Psoas muscle (tissue), 8 donors: ENCODE measurements around the gene POU3F1. TPM values are rescaled to one million over a fixed set of nuclear protein-coding genes. Genes with fewer than 3 reads are reported as not detected.

Source experiments
- ATAC-seq, 4 donors: fragments of 200-7000 bp; cut with Tn5 transposase; one replicate each; pipeline ENCODE4 v1.9.1; 2020; ENCODE audit warnings: moderate library complexity in 3 of 4, mild to moderate bottlenecking in 2 of 4
- DNase-seq, 2 donors: peaks; one replicate each; pipeline ENCODE4 v3.0.0-alpha.2; 2020
- H3K27ac ChIP-seq: fragments of 200-600 bp; one replicate; pipeline ENCODE4 v1.8.0; 2022
- H3K27me3 ChIP-seq, 3 donors: fragments of 200-600 bp in 1 of 3; one replicate each; pipeline versions ENCODE4 v1.6.1 to v1.8.0; 2013 to 2022; ENCODE audit warnings: low read length in 2 of 3, mild to moderate bottlenecking in 2 of 3, moderate library complexity in 1 of 3; ENCODE audit not compliant: insufficient read depth in 3 of 3
- H3K36me3 ChIP-seq, 2 donors: fragments of 200-600 bp in 1 of 2; one replicate each; pipeline versions ENCODE4 v1.6.1 to v1.8.0; 2013 to 2022; ENCODE audit warnings: low read depth in 1 of 2, mild to moderate bottlenecking in 1 of 2, moderate library complexity in 1 of 2; ENCODE audit not compliant: insufficient read depth in 1 of 2
- H3K4me1 ChIP-seq: fragments of 200-600 bp; one replicate; pipeline ENCODE4 v1.8.0; 2022
- H3K4me3 ChIP-seq: fragments of 200-600 bp; one replicate; pipeline ENCODE4 v1.8.0; 2022; ENCODE audit warnings: mild to moderate bottlenecking
- H3K9me3 ChIP-seq: fragments of 200-600 bp; one replicate; pipeline ENCODE4 v1.8.0; 2022
- WGBS, 3 donors: extraction: QIAGEN DNeasy Blood & Tissue Kit; methylation state at CpG; one replicate each; pipeline versions ENCODE4 v1.1.6 to v1.1.7; 2013; 5-methylcytosine and 5-hydroxymethylcytosine counted together
- intact Hi-C, 2 donors: fragments of 100-400 bp; cut with DNase I; formaldehyde crosslinking; loops; one replicate each; pipeline versions ENCODE4 v1.11.0 to v1.14.2; 2022
- long read RNA-seq, 2 donors: library from polyadenylated mRNA; unstranded; transcript quantifications; one replicate each; pipeline ENCODE4 v2.0.0, GENCODE V29; 2021
- polyA plus RNA-seq, 3 donors: library from polyadenylated mRNA; stranded (reverse); fragments of 200-250 nt; gene quantifications; one replicate each; pipeline ENCODE4 v1.2.3, GENCODE V29; 2013
- total RNA-seq, 4 donors: library from RNA; stranded (reverse); fragmentation: NEBNext Ultra II Directional in 2 of 4; extraction: Animal tissue kit (Norgen Biotek cat#: 25700) in 2 of 4; gene quantifications; one replicate each; pipeline versions ENCODE4 v1.2.1 to v1.2.4, GENCODE V29; 2021 to 2023
- TF ChIP-seq, protein P1 (sequence below): fragments of 200-600 bp; IDR thresholded peaks from one replicate; pipeline ENCODE4 v1.8.0; 2022; ENCODE audit warnings: antibody characterized with exemption
- donor health status: healthy with polysubstance abuse.
- donor health status: DM: no; HTN: no; CAD: no; lungs with moderate emphysema.
- donor health status: Bipolar disorder and iron deficiency.
- donor health status: healthy.
- donor health status: DM: yes; HTN: yes; CAD: no.
- donor health status: DM: no; HTN: no; CAD: no.
- donor health status: DM: no; HTN: no; CAD: no.
- donor health status: DM: yes; HTN: yes; CAD: no.

The POU3F1 gene
- total RNA-seq (under 1 TPM in 3 of 4 donors, not detected in 1; 0.12 to 0.38 (median 0.14) TPM), polyA plus RNA-seq (under 1 TPM; 0.04 to 0.21 (median 0.07) TPM)
- long read RNA-seq, donor 1, partial matches to known transcripts, result 0 of 1 reads
- long read RNA-seq, donor 1, other reads (novel, unspliced or antisense), result 0 of 1 reads
- long read RNA-seq, donor 2, partial matches to known transcripts, result 0 of 1 reads
- long read RNA-seq, donor 2, other reads (novel, unspliced or antisense), result 0 of 1 reads

DNA sequence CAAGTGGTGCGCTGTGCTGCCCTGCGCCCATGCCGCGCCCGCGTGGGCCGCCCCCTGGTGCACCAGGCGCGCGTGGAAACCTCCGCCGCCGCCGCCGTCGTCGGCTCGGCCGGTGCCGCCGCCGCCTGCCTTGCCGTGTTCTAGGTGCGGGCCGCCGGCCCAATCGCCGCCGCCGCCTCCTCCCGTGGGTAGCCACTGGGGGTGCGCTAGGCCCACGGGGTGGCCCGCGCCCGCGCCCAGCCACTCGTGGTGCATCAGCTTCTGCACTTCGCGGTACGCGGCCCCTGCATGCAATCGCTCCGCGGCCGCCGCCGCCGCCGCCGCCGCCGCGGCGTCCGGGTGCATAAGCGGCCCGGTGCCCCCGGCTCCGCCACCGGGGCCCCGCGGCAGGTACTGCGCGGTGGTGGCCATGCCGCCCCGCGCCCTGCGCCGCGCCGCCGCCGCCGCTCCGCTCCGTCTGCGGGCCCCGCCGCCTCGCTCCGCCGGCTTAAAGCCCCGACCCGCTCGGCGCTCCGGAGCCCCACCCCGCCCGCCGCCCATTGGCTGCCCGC is at the start of gene POU3F1:
POU3F1 (minus strand) TSS at position 461 of the 551 bp plus-strand sequence; CDS start at position 411, 50 bp downstream.
- TF ChIP-seq, protein P1, sequence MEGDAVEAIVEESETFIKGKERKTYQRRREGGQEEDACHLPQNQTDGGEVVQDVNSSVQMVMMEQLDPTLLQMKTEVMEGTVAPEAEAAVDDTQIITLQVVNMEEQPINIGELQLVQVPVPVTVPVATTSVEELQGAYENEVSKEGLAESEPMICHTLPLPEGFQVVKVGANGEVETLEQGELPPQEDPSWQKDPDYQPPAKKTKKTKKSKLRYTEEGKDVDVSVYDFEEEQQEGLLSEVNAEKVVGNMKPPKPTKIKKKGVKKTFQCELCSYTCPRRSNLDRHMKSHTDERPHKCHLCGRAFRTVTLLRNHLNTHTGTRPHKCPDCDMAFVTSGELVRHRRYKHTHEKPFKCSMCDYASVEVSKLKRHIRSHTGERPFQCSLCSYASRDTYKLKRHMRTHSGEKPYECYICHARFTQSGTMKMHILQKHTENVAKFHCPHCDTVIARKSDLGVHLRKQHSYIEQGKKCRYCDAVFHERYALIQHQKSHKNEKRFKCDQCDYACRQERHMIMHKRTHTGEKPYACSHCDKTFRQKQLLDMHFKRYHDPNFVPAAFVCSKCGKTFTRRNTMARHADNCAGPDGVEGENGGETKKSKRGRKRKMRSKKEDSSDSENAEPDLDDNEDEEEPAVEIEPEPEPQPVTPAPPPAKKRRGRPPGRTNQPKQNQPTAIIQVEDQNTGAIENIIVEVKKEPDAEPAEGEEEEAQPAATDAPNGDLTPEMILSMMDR, result no peak
- ATAC-seq (no peak), DNase-seq (no peak)
- 1 to 2% (median 1%) methylated on average over 18 to 91 of the region's 92 CpGs for WGBS, 3 donors
- H3K36me3 ChIP-seq, result no peaks in the 10 kb centered on the region
- H3K27ac ChIP-seq, result peak within 1 kb of the TSS; percentile 64
- H3K27me3 ChIP-seq, result peaks cover 0 to 50% (median 24%) of the 10 kb centered on the region in 3 donors
- H3K4me3 ChIP-seq, result peak within 1 kb of the TSS; percentile 71
- H3K4me1 ChIP-seq, result peaks cover 17% of the 10 kb centered on the region
- H3K9me3 ChIP-seq, result no peaks in the 10 kb centered on the region
- intact Hi-C loops, result loop anchor here (1.0 to 10.0 kb wide), 3 partner anchors 9 to 788 kb away; no protein-coding TSS in a partner anchor

- no peaks in the 10 kb centered on the region for H3K36me3 ChIP-seq
- H3K9me3 ChIP-seq, result no peaks in the 10 kb centered on the region
- TF ChIP-seq, protein P1, result no peak
- ATAC-seq (no peak), DNase-seq (no peak)
- no peak overlapping the region for H3K4me3 ChIP-seq
- no peak overlapping the region for H3K27ac ChIP-seq
- no peaks in the 10 kb centered on the region for H3K27me3 ChIP-seq
- intact Hi-C loops, result no loop called here
- 85 to 91% (median 88%) methylated on average over 12 of the region's 12 CpGs for WGBS, 3 donors
- H3K4me1 ChIP-seq, result no peaks in the 10 kb centered on the region
These were observed 48.9 kb upstream of the POU3F1 start for GRCh38 chr1:38095454-38095931.

- Histone ChIP-seq H3K27ac (no peak overlapping the region), H3K9me3 (no peaks in the 10 kb centered on the region), H3K4me1 (no peaks in the 10 kb centered on the region), H3K36me3 (no peaks in the 10 kb centered on the region), H3K27me3 (no peaks in the 10 kb centered on the region), H3K4me3 (no peak overlapping the region)
- intact Hi-C loops, result no loop called here
- 74 to 76% (median 75%) methylated on average over 11 of the region's 11 CpGs for WGBS, 3 donors
- TF ChIP-seq, protein P1, result no peak
- ATAC-seq, result no peak
- DNase-seq, result no peak
These were observed 48.2 kb upstream of the POU3F1 start for GRCh38 chr1:38094711-38095290.

- Histone ChIP-seq H3K4me1 (no peaks in the 10 kb centered on the region), H3K27me3 (no peaks in the 10 kb centered on the region), H3K36me3 (no peaks in the 10 kb centered on the region), H3K27ac (no peak overlapping the region), H3K9me3 (no peaks in the 10 kb centered on the region), H3K4me3 (no peak overlapping the region)
- intact Hi-C loops, result no loop called here
- ATAC-seq (no peak), DNase-seq (no peak)
- 56 to 66% (median 61%) methylated on average over 18 of the region's 18 CpGs for WGBS, 3 donors
- TF ChIP-seq, protein P1, result no peak
These were observed 47.3 kb upstream of the POU3F1 start for GRCh38 chr1:38093569-38094520.
